Loucy (cell line): ENCODE measurements around the gene SVEP1.

ENCODE experiments used
- H2AFZ ChIP-seq: fragments of 200-600 bp; sonication (generic); 2 replicates; pipeline ENCODE4 v1.6.0; 2016; ENCODE audit warnings: antibody characterized with exemption, mild to moderate bottlenecking, low read length, moderate library complexity
- H3F3A ChIP-seq: fragments of 200-600 bp; 2 replicates; pipeline ENCODE4 v1.6.0; 2016; ENCODE audit warnings: antibody characterized with exemption, low read depth, mild to moderate bottlenecking
- H3K27me3 ChIP-seq: fragments of 200-600 bp; sonication (generic); 2 replicates; pipeline ENCODE4 v1.6.1; 2014; ENCODE audit warnings: low read length, mild to moderate bottlenecking; ENCODE audit not compliant: insufficient read depth, poor library complexity, severe bottlenecking
- H3K36me3 ChIP-seq: fragments of 200-600 bp; sonication (generic); 2 replicates; pipeline ENCODE4 v1.6.1; 2016; ENCODE audit warnings: low read length; ENCODE audit not compliant: insufficient read depth
- H3K4me1 ChIP-seq: fragments of 200-600 bp; sonication (generic); 2 replicates; pipeline ENCODE4 v1.5.1; 2014; ENCODE audit warnings: low read length, mild to moderate bottlenecking; ENCODE audit not compliant: insufficient read depth, poor library complexity, severe bottlenecking
- H3K4me2 ChIP-seq: fragments of 200-600 bp; sonication (generic); 2 replicates; pipeline ENCODE4 v1.6.0; 2014; ENCODE audit warnings: antibody characterized with exemption, low read length, low read depth, mild to moderate bottlenecking; ENCODE audit not compliant: poor library complexity, severe bottlenecking
- H3K4me3 ChIP-seq: fragments of 200-600 bp; sonication (generic); 2 replicates; pipeline ENCODE4 v1.5.1; 2014; ENCODE audit warnings: low read length, mild to moderate bottlenecking, mixed read lengths; ENCODE audit not compliant: poor library complexity, severe bottlenecking
- H3K79me2 ChIP-seq: fragments of 200-600 bp; sonication (generic); 2 replicates; pipeline ENCODE4 v1.6.1; 2014; ENCODE audit warnings: low read length; ENCODE audit not compliant: insufficient read depth
- H3K9ac ChIP-seq: fragments of 200-600 bp; sonication (generic); 2 replicates; pipeline ENCODE4 v1.6.0; 2014; ENCODE audit warnings: mild to moderate bottlenecking, low read depth, low read length, moderate library complexity; ENCODE audit not compliant: poor library complexity, severe bottlenecking
- H3K9me2 ChIP-seq: fragments of 200-600 bp; sonication (generic); replicated peaks from 2 replicates; pipeline ENCODE4 v1.6.1; 2016; ENCODE audit warnings: low read depth, low read length, mixed read lengths
- H3K9me3 ChIP-seq: fragments of 200-600 bp; sonication (generic); 2 replicates; pipeline ENCODE4 v1.6.1; 2014; ENCODE audit warnings: mild to moderate bottlenecking, antibody characterized with exemption, low read length, low read depth; ENCODE audit not compliant: insufficient read depth
- H4K20me1 ChIP-seq: fragments of 200-600 bp; sonication (generic); 2 replicates; pipeline ENCODE4 v1.6.0; 2014; ENCODE audit warnings: antibody characterized with exemption, low read length, mild to moderate bottlenecking; ENCODE audit not compliant: insufficient read depth, poor library complexity, severe bottlenecking
- CTCF ChIP-seq: fragments of 200-600 bp; sonication (generic); conservative IDR thresholded peaks from 2 replicates; pipeline ENCODE4 v1.5.1; 2014; ENCODE audit warnings: mild to moderate bottlenecking, antibody characterized with exemption, low read length
- EZH2phosphoT487 ChIP-seq: fragments of 200-600 bp; IDR thresholded peaks from 2 replicates; pipeline ENCODE4 v1.6.1; 2018; ENCODE audit warnings: antibody characterized with exemption, mild to moderate bottlenecking, moderate library complexity, borderline replicate concordance

SVEP1 gene

GRCh38 chr9:110590816-110591215, 11.3 kb upstream of the SVEP1 start:
- H3K9me3 ChIP-seq, result no peaks in the 10 kb centered on the region

GRCh38 chr9:110588296-110588695, 8.8 kb upstream of the SVEP1 start:
- TF ChIP-seq CTCF (no peak), EZH2phosphoT487 (no peak)
- Histone ChIP-seq H4K20me1 (no peaks in the 10 kb centered on the region), H3K9ac (no peak overlapping the region), H3K27me3 (no peaks in the 10 kb centered on the region), H3K4me3 (no peak overlapping the region), H3K4me1 (no peaks in the 10 kb centered on the region), H3K9me2 (no peaks in the 10 kb centered on the region), H3K9me3 (no peaks in the 10 kb centered on the region), H3F3A (no peaks in the 10 kb centered on the region), H3K79me2 (no peaks in the 10 kb centered on the region), H2AFZ (no peak overlapping the region), H3K36me3 (no peaks in the 10 kb centered on the region), H3K4me2 (no peak overlapping the region)

More at GRCh38 chr9:110590816-110591215, 11.3 kb upstream of the SVEP1 start:
- no peak overlapping the region for H3K4me3 ChIP-seq
- H2AFZ ChIP-seq, result no peak overlapping the region
- H3K9ac ChIP-seq, result no peak overlapping the region
- no peaks in the 10 kb centered on the region for H3K36me3 ChIP-seq
- H3F3A ChIP-seq, result no peaks in the 10 kb centered on the region
- no peak overlapping the region for H3K4me2 ChIP-seq
- H4K20me1 ChIP-seq, result no peaks in the 10 kb centered on the region
- H3K9me2 ChIP-seq, result no peaks in the 10 kb centered on the region
- TF ChIP-seq EZH2phosphoT487 (no peak), CTCF (no peak)
- no peaks in the 10 kb centered on the region for H3K79me2 ChIP-seq
- H3K4me1 ChIP-seq, result no peaks in the 10 kb centered on the region
- no peaks in the 10 kb centered on the region for H3K27me3 ChIP-seq

- H3F3A ChIP-seq, result no peaks in the 10 kb centered on the region
- 0 out of 2 replicates have a peak overlapping the region, but pooled peaks have one; percentile 36 for H2AFZ ChIP-seq
- H3K4me2 ChIP-seq, result no peak overlapping the region
- no peak for TF ChIP-seq CTCF
- TF ChIP-seq EZH2phosphoT487, result no peak
- H3K79me2 ChIP-seq, result no peaks in the 10 kb centered on the region
- H3K9me3 ChIP-seq, result no peaks in the 10 kb centered on the region
- H3K4me3 ChIP-seq, result no peak overlapping the region
- no peaks in the 10 kb centered on the region for H3K4me1 ChIP-seq
- H3K27me3 ChIP-seq, result no peaks in the 10 kb centered on the region
- no peak overlapping the region for H3K9ac ChIP-seq
- H3K36me3 ChIP-seq, result no peaks in the 10 kb centered on the region
- no peaks in the 10 kb centered on the region for H4K20me1 ChIP-seq
- H3K9me2 ChIP-seq, result no peaks in the 10 kb centered on the region
These were observed 3.7 kb upstream of the SVEP1 start for GRCh38 chr9:110583237-110583636.
